ENCODE data around the gene UBE2O.

UBE2O gene

DNA sequence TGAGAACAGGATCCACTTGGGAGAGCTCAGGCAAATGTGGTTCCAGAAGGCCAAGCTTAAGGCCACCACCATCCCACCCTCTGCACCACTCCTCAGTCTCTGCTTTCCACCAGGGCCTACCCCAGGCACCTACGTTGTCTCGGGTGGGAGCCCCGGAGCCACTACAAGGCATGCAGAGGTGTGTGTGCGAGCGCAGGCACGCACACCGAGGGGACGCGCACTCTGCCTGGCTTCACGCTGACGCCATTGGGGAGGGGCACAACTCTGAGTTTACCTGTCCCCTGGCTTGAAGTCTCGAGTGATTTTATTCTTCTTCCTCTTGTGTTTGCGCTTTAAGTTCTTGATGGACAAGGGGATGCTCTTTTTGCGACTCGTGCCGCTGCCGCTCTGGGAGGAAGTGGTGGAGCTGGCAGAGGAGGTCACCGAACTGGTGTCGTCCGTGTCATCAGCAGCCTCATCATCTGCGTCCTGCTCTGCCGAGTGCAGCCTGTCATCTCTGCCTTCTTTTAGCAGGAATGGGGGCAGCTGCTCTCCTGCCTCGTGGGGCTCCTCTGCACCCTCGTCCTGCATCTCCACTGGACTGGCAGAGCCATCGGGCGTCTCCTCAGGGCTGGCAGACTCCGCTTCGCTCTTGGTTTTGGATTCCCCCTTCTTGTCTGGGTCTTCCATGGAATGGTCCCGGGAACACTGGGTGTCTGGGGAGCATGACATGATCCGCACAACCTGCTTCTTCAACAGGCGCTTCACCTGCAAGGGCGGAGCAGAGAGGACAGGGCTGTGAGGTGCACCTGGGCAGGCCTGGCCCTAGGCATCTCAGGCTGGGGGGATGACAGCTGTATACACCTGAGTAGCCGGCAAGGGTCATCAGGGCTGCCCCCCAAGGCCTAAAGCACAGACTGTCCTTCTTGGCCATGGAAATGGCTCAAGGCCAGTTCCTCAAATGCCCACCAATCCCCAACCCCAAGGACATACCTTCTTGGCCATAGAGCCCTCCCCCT lies 53.5 kb downstream of the UBE2O start:
- H3K9ac ChIP-seq (ENCODE audit: low read depth, low read length) = no peak overlapping the region
- H3K4me2 ChIP-seq (ENCODE audit: insufficient read depth, low read length) = no peak overlapping the region
- no peaks in the 10 kb centered on the region for H3K4me1 ChIP-seq (ENCODE audit: insufficient read depth, low read length)
- H2AFZ ChIP-seq (ENCODE audit: low read depth, low read length) = no peak overlapping the region
- H3K27me3 ChIP-seq (ENCODE audit: insufficient read depth, low read length, poor library complexity) = no peaks in the 10 kb centered on the region
- no peak overlapping the region for H3K27ac ChIP-seq (ENCODE audit: low read length)
- DNase-seq (no peak), ATAC-seq (ENCODE audit: insufficient read depth, low read depth) (no peak)
- peaks cover 89% of the 10 kb centered on the region for H3K36me3 ChIP-seq (ENCODE audit: insufficient read depth, low read length)
- H3K9me3 ChIP-seq (ENCODE audit: insufficient read depth, low read length, severe bottlenecking) = no peaks in the 10 kb centered on the region
- peaks cover 14% of the 10 kb centered on the region for H4K20me1 ChIP-seq (ENCODE audit: insufficient read depth, low read length)
- no peak for TF ChIP-seq EZH2 (IDR thresholded peaks at IDR 0.05; ENCODE audit: borderline replicate concordance, low read depth, low read length, severe bottlenecking)
- TF ChIP-seq, protein P1, sequence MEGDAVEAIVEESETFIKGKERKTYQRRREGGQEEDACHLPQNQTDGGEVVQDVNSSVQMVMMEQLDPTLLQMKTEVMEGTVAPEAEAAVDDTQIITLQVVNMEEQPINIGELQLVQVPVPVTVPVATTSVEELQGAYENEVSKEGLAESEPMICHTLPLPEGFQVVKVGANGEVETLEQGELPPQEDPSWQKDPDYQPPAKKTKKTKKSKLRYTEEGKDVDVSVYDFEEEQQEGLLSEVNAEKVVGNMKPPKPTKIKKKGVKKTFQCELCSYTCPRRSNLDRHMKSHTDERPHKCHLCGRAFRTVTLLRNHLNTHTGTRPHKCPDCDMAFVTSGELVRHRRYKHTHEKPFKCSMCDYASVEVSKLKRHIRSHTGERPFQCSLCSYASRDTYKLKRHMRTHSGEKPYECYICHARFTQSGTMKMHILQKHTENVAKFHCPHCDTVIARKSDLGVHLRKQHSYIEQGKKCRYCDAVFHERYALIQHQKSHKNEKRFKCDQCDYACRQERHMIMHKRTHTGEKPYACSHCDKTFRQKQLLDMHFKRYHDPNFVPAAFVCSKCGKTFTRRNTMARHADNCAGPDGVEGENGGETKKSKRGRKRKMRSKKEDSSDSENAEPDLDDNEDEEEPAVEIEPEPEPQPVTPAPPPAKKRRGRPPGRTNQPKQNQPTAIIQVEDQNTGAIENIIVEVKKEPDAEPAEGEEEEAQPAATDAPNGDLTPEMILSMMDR (IDR thresholded peaks at IDR 0.05; ENCODE audit: borderline replicate concordance, extremely low read depth, low read length, poor library complexity, severe bottlenecking) = no peak
- no peaks in the 10 kb centered on the region for H3K79me2 ChIP-seq (ENCODE audit: insufficient read depth, low read length)
- H3K4me3 ChIP-seq (ENCODE audit: low read depth in 1 of 2, low read length in 2 of 2) = no peak overlapping the region

DNA sequence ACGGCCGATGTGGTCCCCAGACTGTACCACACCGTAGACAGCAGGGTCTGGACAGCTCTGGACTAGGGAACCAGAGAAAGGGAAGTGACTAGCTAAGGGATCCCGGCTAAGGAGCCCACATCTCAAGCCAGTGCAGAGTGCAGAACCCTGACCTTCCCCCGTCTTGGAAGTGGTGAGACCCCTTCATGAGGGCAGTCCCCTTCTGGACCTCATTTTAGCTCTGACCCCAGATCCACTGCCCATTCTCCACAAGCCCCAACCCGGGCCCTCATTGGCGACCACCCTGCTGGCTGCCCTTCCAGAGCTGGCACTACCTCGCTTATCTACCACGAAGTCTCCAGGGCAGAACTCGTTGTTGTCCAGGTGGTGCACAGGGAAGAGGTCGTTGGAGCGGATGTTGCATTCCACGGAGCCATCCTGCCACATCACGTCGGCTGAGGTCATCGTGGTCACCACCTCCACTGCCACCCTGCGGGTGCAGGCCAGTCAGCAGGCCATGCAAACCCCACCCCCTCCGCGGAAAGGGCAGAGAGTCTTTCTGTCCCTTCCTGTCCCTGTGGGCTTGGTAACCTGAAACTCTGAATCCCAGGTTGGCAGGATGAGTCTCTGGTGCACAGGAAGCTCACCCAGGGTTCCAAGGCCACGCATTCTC lies 54.3 kb downstream of the UBE2O start:
- Histone ChIP-seq H4K20me1 (ENCODE audit: insufficient read depth, low read length) (peaks cover 14% of the 10 kb centered on the region), H3K27ac (ENCODE audit: low read length) (no peak overlapping the region), H2AFZ (ENCODE audit: low read depth, low read length) (no peak overlapping the region), H3K9me3 (ENCODE audit: insufficient read depth, low read length, severe bottlenecking) (no peaks in the 10 kb centered on the region), H3K4me2 (ENCODE audit: insufficient read depth, low read length) (no peak overlapping the region), H3K79me2 (ENCODE audit: insufficient read depth, low read length) (no peaks in the 10 kb centered on the region), H3K4me3 (ENCODE audit: low read depth in 1 of 2, low read length in 2 of 2) (no peak overlapping the region), H3K9ac (ENCODE audit: low read depth, low read length) (no peak overlapping the region), H3K4me1 (ENCODE audit: insufficient read depth, low read length) (no peaks in the 10 kb centered on the region), H3K36me3 (ENCODE audit: insufficient read depth, low read length) (peaks cover 88% of the 10 kb centered on the region), H3K27me3 (ENCODE audit: insufficient read depth, low read length, poor library complexity) (no peaks in the 10 kb centered on the region)
- TF ChIP-seq EZH2 (IDR thresholded peaks at IDR 0.05; ENCODE audit: borderline replicate concordance, low read depth, low read length, severe bottlenecking) = no peak
- TF ChIP-seq, protein P1 (IDR thresholded peaks at IDR 0.05; ENCODE audit: borderline replicate concordance, extremely low read depth, low read length, poor library complexity, severe bottlenecking) = no peak
- peak; percentile 27; the same call in 2 of the 3 replicates for ATAC-seq (ENCODE audit: insufficient read depth, low read depth)
- no peak for DNase-seq

- DNase-seq = peak; percentile 83
- no peaks in the 10 kb centered on the region for H3K9me3 ChIP-seq (ENCODE audit: insufficient read depth, low read length, severe bottlenecking)
- H3K4me1 ChIP-seq (ENCODE audit: insufficient read depth, low read length) = no peaks in the 10 kb centered on the region
- H4K20me1 ChIP-seq (ENCODE audit: insufficient read depth, low read length) = peaks cover 14% of the 10 kb centered on the region
- no peak overlapping the region for H2AFZ ChIP-seq (ENCODE audit: low read depth, low read length)
- H3K4me2 ChIP-seq (ENCODE audit: insufficient read depth, low read length) = no peak overlapping the region
- H3K36me3 ChIP-seq (ENCODE audit: insufficient read depth, low read length) = peaks cover 86% of the 10 kb centered on the region
- TF ChIP-seq EZH2 (IDR thresholded peaks at IDR 0.05; ENCODE audit: borderline replicate concordance, low read depth, low read length, severe bottlenecking) = no peak
- TF ChIP-seq, protein P1 (IDR thresholded peaks at IDR 0.05; ENCODE audit: borderline replicate concordance, extremely low read depth, low read length, poor library complexity, severe bottlenecking) = peak; percentile 99
- H3K4me3 ChIP-seq (ENCODE audit: low read depth in 1 of 2, low read length in 2 of 2) = no peak overlapping the region
- ATAC-seq (ENCODE audit: insufficient read depth, low read depth) = peak; percentile 87
- no peak overlapping the region for H3K27ac ChIP-seq (ENCODE audit: low read length)
- no peak overlapping the region for H3K9ac ChIP-seq (ENCODE audit: low read depth, low read length)
- H3K27me3 ChIP-seq (ENCODE audit: insufficient read depth, low read length, poor library complexity) = no peaks in the 10 kb centered on the region
- no peaks in the 10 kb centered on the region for H3K79me2 ChIP-seq (ENCODE audit: insufficient read depth, low read length)
Observed at GRCh38 chr17:76397687-76398522, 55.0 kb downstream of the UBE2O start.
